Tibial nerve (tissue), 4 donors: Measurements from ENCODE around the gene SOS2.

Experiments used
- EP300 ChIP-seq, 2 donors: sonication (generic); formaldehyde crosslinking; IDR thresholded peaks; one replicate each; pipeline ENCODE4 v1.6.1; 2017; ENCODE audit warnings: antibody characterized with exemption in 2 of 2, mild to moderate bottlenecking in 1 of 2
- POLR2A ChIP-seq, 2 donors: fragments of 450-650 bp; IDR thresholded peaks; one replicate each; pipeline ENCODE4 v1.6.1; 2017; ENCODE audit warnings: antibody characterized with exemption in 2 of 2, mild to moderate bottlenecking in 2 of 2, moderate library complexity in 2 of 2
- TF ChIP-seq, protein P1 (sequence below), 5 experiments: fragments of 200-600 bp in 3 of 5; fragments of 450-650 bp in 2 of 5; sonication (generic) in 3 of 5; IDR thresholded peaks; one replicate each; pipeline ENCODE4 v1.5.1; 2016 to 2019; ENCODE audit warnings: antibody characterized with exemption in 5 of 5, mild to moderate bottlenecking in 3 of 5, moderate library complexity in 2 of 5

DNA sequence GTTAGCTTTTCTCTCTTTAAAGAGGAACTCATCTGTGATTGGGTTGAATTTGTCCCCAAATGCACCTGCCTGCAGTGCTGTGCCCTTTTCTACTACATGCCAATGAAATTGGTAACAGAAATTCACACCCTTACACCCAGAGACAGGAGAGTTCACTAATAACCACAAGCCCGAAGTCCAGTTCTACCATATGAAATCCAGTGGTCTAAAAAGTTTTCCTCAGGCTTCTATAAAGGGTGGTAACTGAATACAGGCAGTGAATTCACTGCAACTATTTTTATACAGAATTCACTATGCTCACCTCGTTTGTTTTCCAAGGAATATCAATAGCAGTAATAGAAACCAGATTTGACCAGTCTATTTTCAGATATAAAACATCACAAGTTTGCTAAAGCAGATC is 31.5 kb upstream of the SOS2 start:
- no peak for TF ChIP-seq POLR2A (IDR thresholded peaks at IDR 0.05)
- TF ChIP-seq, protein P1, sequence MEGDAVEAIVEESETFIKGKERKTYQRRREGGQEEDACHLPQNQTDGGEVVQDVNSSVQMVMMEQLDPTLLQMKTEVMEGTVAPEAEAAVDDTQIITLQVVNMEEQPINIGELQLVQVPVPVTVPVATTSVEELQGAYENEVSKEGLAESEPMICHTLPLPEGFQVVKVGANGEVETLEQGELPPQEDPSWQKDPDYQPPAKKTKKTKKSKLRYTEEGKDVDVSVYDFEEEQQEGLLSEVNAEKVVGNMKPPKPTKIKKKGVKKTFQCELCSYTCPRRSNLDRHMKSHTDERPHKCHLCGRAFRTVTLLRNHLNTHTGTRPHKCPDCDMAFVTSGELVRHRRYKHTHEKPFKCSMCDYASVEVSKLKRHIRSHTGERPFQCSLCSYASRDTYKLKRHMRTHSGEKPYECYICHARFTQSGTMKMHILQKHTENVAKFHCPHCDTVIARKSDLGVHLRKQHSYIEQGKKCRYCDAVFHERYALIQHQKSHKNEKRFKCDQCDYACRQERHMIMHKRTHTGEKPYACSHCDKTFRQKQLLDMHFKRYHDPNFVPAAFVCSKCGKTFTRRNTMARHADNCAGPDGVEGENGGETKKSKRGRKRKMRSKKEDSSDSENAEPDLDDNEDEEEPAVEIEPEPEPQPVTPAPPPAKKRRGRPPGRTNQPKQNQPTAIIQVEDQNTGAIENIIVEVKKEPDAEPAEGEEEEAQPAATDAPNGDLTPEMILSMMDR (IDR thresholded peaks at IDR 0.05): no peak
- TF ChIP-seq EP300 (IDR thresholded peaks at IDR 0.05): no peak
